NCI-H748 treated with DMSO at 0.1 percent for 48 hours (cell line): Measurements from ENCODE around the gene NDP.

ENCODE experiments used
- DNase-seq: peaks from one replicate; lab custom pipeline; 2025; lab: John Stamatoyannopoulos, UW

Gene NDP

DNA sequence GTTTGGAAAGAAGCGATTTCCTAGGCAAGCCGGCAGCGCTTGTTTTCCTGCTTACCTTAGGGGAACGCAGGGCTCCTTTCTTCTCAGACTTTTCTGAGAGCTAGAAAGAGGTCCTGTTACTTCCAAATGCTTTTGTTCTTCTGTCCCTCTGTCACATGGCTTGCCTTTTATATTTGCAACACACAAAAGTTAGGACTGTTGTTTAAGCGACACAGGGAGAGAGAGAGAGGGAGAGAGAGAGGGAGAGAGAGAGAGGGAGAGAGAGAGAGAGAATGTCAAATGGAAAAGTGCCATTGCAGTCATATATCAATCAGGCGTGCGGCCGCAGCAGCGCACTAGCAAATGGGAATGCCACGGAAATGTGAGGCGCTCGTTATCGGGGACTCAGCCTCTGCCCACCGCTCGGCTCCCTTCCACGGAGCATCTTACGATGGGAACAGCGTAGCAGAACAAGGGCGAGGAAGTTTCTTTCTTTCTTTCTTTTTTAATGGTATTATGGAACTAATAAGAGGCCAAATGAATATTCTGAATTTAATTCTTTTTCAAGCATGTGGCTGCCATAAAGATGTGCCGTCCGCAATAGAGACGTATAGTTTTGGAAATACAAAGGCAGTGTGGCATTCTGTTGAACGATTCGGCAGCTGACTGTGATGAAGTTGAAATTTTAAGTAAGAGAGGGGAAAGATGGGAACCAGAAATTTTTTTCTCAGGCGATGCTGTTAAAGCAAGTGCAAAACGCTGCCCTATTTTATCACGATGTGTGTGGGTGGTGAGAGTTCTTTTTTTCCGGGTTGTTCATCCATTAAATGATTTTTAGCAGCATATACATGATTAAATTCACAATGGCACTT is at the start of gene NDP:
Gene NDP (minus strand): TSS at position 142 of the 851 bp plus-strand sequence. CDS start 14,745 bp downstream, outside the sequence.
- peak; percentile 11 for DNase-seq

GRCh38 chrX:44022964-44023363 is 49.8 kb upstream of the NDP start:
- no peak for DNase-seq

GRCh38 chrX:44020693-44021092 is 47.5 kb upstream of the NDP start:
- DNase-seq, result no peak

- DNase-seq, result no peak
Observed at GRCh38 chrX:44019911-44020310, 46.7 kb upstream of the NDP start.

DNA sequence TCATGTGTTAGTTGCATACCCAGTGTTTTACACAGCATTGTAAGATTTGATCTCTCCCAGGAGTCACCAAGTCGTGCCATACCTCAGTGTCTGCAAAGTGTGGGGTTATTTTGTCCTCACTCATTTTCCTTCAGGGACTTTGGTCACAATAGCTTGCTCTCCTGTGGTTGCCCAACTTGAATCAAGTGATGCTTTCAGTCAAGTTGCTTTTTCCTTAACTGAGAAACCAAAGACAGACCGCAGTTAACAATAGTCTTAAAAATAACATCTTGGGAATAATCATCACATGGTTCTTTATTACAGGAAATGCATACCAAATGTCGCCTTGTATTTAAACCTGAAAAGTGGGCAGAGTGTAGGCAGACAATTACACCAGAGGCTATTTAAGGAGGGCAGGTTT is 44.5 kb upstream of the NDP start:
- DNase-seq, result no peak

DNA sequence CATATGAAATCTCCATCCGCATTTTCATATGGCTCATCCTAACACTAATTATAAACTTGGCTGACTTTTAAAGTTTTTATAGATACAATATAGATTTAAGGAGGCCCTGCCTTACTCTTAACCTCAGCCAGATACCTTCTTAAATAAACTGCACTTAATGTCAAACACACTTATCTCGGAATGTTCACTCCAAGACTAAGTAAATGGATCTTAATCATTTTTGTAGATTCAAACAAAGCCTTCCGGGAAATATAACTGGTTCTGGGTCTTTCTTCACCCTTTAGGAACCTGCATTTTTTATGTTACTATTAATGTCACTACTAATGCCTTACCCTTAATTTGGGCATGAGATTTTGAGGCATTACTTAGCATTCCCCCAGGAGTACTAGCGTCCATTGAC is 43.7 kb upstream of the NDP start:
- DNase-seq, result no peak

DNA sequence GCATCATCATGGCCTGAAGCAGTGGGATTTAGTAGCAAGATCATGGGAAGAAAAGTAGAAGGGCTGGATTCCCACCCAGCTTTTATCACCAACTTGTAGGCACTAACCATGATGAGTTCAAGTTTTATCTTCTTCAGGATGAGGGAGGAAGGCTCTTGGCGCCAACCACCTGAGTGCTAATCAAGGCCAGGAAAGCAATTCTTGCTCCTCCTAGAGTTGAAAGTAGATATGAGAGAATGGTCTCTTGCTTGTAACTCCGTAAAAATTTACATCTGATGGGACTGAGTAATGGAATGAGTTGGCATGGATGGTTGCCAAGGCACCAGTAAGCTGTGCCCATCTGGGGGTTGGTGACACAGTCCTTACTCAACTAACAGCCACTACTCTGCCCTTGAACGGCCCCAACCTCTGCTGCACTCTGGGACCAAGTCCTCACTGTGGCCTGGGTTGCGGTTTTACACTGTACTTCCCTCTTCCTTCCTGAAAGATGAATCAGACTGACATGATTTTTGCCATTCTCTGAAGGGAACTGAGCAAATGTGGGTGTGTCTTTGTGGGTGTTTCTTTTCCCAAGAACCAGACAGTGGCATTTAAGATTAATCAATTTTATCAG is 39.4 kb upstream of the NDP start:
- DNase-seq, result no peak

DNA sequence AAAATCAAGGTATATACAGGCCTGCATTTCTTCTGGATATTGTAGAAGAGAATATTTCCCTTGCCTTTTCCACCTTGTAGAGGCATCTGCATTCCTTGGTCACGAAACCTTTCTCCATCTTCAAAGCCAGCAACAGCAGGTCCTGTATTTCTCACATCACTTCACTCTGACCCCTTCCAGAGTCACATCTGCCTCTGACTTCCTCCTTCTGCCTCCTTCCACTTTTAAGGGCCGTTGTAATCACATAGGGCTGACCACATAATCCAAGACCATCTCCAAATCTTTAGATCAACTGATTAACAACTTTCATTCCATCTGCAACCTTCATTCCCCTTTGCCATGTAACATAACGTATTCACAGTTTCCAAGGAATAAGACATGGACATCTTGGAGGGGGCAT is 38.3 kb upstream of the NDP start:
- DNase-seq, result no peak

GRCh38 chrX:44010626-44011025 is 37.4 kb upstream of the NDP start:
- DNase-seq, result no peak

- no peak for DNase-seq
Observed at GRCh38 chrX:44006081-44006480, 32.9 kb upstream of the NDP start.

DNA sequence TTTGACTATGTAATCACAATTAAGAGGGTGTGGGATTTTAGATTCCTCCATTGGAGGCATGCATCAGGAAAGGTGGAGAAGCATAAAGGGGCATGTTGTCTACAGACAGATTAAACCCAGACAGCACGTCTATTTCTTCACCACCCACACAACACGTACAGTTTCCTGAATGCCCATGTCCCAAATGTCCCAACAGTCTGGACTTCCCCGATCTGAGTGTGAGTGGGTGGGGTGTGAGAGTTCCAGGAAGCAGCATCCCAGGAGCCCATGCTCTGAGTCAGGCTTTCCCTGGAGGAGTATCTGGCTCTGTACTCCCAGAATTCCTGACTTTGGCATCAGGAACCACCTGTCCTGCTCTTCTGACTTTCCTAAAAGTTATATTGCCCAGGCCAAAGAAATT is 30.8 kb upstream of the NDP start:
- no peak for DNase-seq

GRCh38 chrX:44002567-44002966 is 29.4 kb upstream of the NDP start:
- no peak for DNase-seq

- DNase-seq, result no peak
Observed at GRCh38 chrX:43998374-43998773, 25.2 kb upstream of the NDP start.

- DNase-seq, result no peak
Observed at GRCh38 chrX:43996491-43996890, 23.3 kb upstream of the NDP start.

DNA sequence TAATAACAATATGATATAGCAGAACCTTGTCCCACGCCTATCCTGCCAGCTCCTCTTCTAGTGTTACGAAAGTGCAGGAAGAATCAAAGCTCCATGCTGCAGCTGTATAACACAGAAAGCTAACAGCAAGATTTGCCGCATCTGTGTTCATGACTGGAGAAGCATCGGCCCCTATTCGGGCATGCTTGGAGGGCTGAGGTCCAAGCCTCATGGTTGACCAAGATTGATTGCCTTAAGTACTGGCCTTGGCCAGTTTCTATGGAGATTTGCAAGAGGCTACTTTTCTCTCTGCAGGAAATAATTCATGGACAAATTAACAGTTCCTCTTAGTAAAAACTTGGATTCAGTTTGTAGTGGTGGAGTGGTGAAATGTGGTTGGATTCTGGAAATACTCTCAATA is 12.9 kb upstream of the NDP start:
- no peak for DNase-seq

DNA sequence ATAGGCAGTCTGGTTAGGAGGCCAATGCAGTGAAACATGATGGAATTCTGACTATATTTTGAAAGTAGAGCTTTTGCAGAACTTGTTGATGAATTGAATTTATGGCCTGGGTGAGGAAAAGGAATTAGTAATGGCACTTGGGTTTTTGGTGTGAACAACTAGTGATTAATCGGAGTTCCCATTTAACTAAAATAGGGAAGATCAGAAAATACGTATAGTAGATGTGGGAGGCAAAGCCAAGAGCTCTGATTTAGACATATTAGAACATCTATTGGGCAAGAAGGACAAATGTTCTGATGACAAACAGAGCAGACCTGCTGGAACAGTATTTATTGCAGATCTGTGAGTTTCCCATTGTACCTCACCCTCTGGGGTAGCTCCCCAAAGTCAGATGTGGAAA is 12.3 kb upstream of the NDP start:
- DNase-seq, result no peak

- DNase-seq, result no peak
Observed at GRCh38 chrX:43978226-43978625, 5.0 kb upstream of the NDP start.

DNA sequence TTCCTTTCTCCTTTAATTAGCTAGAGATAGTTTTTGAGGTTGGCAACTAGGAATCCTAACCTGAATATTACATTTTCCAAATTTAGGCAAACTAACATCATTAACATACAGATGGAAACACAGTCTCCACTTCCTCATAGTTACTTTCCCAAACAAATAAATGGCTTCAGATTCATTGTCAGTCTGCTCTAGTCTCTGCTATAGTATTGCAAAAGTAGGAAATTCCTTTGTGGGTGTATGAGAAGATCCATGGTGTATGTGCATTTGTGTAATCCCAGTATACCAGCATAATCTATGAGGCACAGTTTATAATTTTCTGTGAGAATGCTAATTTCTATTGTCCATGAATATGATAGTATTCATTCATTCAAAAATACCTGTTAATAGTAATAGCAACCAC is 3.0 kb upstream of the NDP start:
- DNase-seq, result no peak

DNA sequence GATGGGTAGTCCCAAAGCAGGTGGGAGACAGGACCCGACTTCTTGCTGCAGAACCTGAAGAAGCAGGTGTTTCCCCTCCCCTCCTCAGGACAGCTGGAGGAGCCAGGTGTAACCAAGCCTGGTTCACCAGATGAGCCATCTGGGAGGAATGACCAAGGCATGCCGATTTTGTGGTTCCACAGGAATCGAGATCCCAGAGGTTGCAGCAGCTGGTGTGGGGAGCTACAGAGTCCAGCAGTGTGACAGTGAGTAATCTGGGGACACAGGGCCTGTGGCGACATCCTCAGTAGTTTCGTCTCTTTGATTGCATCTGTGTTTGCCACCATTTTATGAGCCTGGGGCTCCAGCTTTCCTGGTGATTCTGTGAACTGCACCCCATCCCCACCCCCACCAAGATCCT is 2.6 kb upstream of the NDP start:
- no peak for DNase-seq

GRCh38 chrX:43974741-43975465 is 1.7 kb upstream of the NDP start:
- DNase-seq, result no peak

DNA sequence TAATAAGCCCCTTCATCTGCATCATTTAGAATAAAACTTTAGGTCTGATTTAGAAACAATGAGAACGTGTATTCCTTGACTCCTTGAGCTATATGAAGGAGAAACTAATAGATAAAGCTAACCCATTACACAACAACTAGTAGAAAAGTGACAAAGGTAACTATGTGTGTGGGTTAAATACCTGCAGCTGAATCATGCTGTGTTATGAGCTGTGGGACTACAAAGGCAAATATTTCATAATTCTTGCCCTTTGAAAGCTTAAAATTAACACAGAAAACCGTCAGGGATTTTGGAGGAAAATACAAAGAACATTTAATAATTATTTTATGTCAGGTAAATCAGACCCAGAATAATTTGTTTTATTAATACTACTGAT is 898 bp upstream of the NDP start:
- no peak for DNase-seq

- DNase-seq, result no peak
Observed at GRCh38 chrX:43971966-43972961, 926 bp downstream of the NDP start.
